Retina (tissue), 1 donor: ENCODE results near the gene PDSS2.
"Not testable (repeated sequence)": the region's sequence is repeated elsewhere in the genome, so short reads cannot be mapped to it uniquely, and the experiment has no call there.

ENCODE experiments used
- DNase-seq: peaks from one replicate; pipeline ENCODE4 v3.0.0-alpha.2; 2016

PDSS2 gene

GRCh38 chr6:107475360-107475759 lies 16.0 kb upstream of the PDSS2 start:
- DNase-seq: not testable (repeated sequence)

- DNase-seq: no peak
Measured at GRCh38 chr6:107473660-107474059, 14.3 kb upstream of the PDSS2 start.

GRCh38 chr6:107470364-107470763 lies 11.0 kb upstream of the PDSS2 start:
- DNase-seq: no peak

GRCh38 chr6:107466062-107466461 lies 6.7 kb upstream of the PDSS2 start:
- no peak for DNase-seq

- no peak for DNase-seq
Measured at GRCh38 chr6:107460083-107460631, 793 bp upstream of the PDSS2 start.

GRCh38 chr6:107458672-107459282 lies 587 bp downstream of the PDSS2 start:
- DNase-seq: no peak

- DNase-seq: no peak
Measured at GRCh38 chr6:107448776-107449175, 10.6 kb downstream of the PDSS2 start.

GRCh38 chr6:107447663-107448216 lies 11.6 kb downstream of the PDSS2 start:
- DNase-seq: peak; percentile 6

GRCh38 chr6:107444277-107444676 lies 15.1 kb downstream of the PDSS2 start:
- no peak for DNase-seq

- no peak for DNase-seq
Measured at GRCh38 chr6:107443608-107444267, 15.6 kb downstream of the PDSS2 start.

- no peak for DNase-seq
Measured at GRCh38 chr6:107442938-107443607, 16.3 kb downstream of the PDSS2 start.

GRCh38 chr6:107441682-107442081 lies 17.7 kb downstream of the PDSS2 start:
- DNase-seq: no peak

GRCh38 chr6:107440936-107441335 lies 18.4 kb downstream of the PDSS2 start:
- no peak for DNase-seq

- no peak for DNase-seq
Measured at GRCh38 chr6:107439406-107439805, 20.0 kb downstream of the PDSS2 start.

- DNase-seq: no peak
Measured at GRCh38 chr6:107437691-107438090, 21.7 kb downstream of the PDSS2 start.

GRCh38 chr6:107436881-107437280 lies 22.5 kb downstream of the PDSS2 start:
- no peak for DNase-seq

GRCh38 chr6:107435798-107436197 lies 23.6 kb downstream of the PDSS2 start:
- DNase-seq: no peak

- no peak for DNase-seq
Measured at GRCh38 chr6:107434812-107435211, 24.6 kb downstream of the PDSS2 start.

GRCh38 chr6:107425951-107426350 lies 33.4 kb downstream of the PDSS2 start:
- not testable (repeated sequence) for DNase-seq

GRCh38 chr6:107423474-107423990 lies 35.8 kb downstream of the PDSS2 start:
- no peak for DNase-seq

GRCh38 chr6:107421696-107422256 lies 37.6 kb downstream of the PDSS2 start:
- no peak for DNase-seq

- DNase-seq: no peak
Measured at GRCh38 chr6:107419733-107420132, 39.6 kb downstream of the PDSS2 start.

GRCh38 chr6:107418118-107418517 lies 41.2 kb downstream of the PDSS2 start:
- DNase-seq: no peak
